Hematopoietic multipotent progenitor cell treated with erythropoietin and hydrocortisone succinate and interleukin-3 and kit ligand, for 17 days (in vitro differentiated cells): ENCODE measurements around the gene ZNF777.

Experiments used
- DNase-seq: peaks from one replicate; pipeline ENCODE4 v3.0.0-alpha.2; 2015; ENCODE audit warnings: low spot score

The ZNF777 gene

GRCh38 chr7:149477494-149478443 is 16.9 kb upstream of the ZNF777 start:
- no peak for DNase-seq

GRCh38 chr7:149476791-149477190 is 15.9 kb upstream of the ZNF777 start:
- DNase-seq, result no peak

- no peak for DNase-seq
Measured at GRCh38 chr7:149475121-149476045, 14.5 kb upstream of the ZNF777 start.

GRCh38 chr7:149474309-149475120 is 13.7 kb upstream of the ZNF777 start:
- DNase-seq, result no peak

- no peak for DNase-seq
Measured at GRCh38 chr7:149473251-149473650, 12.4 kb upstream of the ZNF777 start.

GRCh38 chr7:149471289-149471953 is 10.6 kb upstream of the ZNF777 start:
- no peak for DNase-seq

GRCh38 chr7:149469806-149470205 is 8.9 kb upstream of the ZNF777 start:
- no peak for DNase-seq

- DNase-seq, result peak; percentile 42
Measured at GRCh38 chr7:149468208-149468607, 7.3 kb upstream of the ZNF777 start.

- DNase-seq, result no peak
Measured at GRCh38 chr7:149467321-149467859, 6.5 kb upstream of the ZNF777 start.

GRCh38 chr7:149466364-149466763 is 5.5 kb upstream of the ZNF777 start:
- no peak for DNase-seq

- DNase-seq, result no peak
Measured at GRCh38 chr7:149463500-149464161, 2.8 kb upstream of the ZNF777 start.

- DNase-seq, result no peak
Measured at GRCh38 chr7:149462101-149462520, 1.2 kb upstream of the ZNF777 start.

GRCh38 chr7:149459540-149460452 is 1.1 kb downstream of the ZNF777 start:
- DNase-seq, result no peak

GRCh38 chr7:149459201-149459539 is 1.7 kb downstream of the ZNF777 start:
- no peak for DNase-seq

GRCh38 chr7:149458235-149458634 is 2.6 kb downstream of the ZNF777 start:
- no peak for DNase-seq

GRCh38 chr7:149457766-149458165 is 3.1 kb downstream of the ZNF777 start:
- DNase-seq, result no peak

- DNase-seq, result peak; percentile 58
Measured at GRCh38 chr7:149456506-149457421, 4.1 kb downstream of the ZNF777 start.

- no peak for DNase-seq
Measured at GRCh38 chr7:149455175-149455950, 5.5 kb downstream of the ZNF777 start.
